H1 (cell line): ENCODE results near the gene MICALL1.

Experiments
- CTCF ChIP-seq, 3 experiments: IDR thresholded peaks; 1 replicate in 2 of 3; 2 replicates in 1 of 3; pipeline versions ENCODE4 v1.5.1 to v1.6.1; 2011; ENCODE audit warnings: low read length in 3 of 3, mild to moderate bottlenecking in 3 of 3, inconsistent platforms in 2 of 3, low read depth in 1 of 3, moderate library complexity in 1 of 3; ENCODE audit not compliant: insufficient read depth in 1 of 3; ENCODE audit errors: control extremely low read depth in 1 of 3
- EP300 ChIP-seq, 2 experiments: IDR thresholded peaks; 1 replicate in 1 of 2; 2 replicates in 1 of 2; pipeline ENCODE4 v1.6.1; 2011 to 2012; ENCODE audit warnings: low read depth in 2 of 2, low read length in 2 of 2, mild to moderate bottlenecking in 2 of 2, borderline replicate concordance in 1 of 2, inconsistent platforms in 1 of 2, moderate library complexity in 1 of 2
- HDAC2 ChIP-seq, 2 experiments: fragments of 300-600 bp in 1 of 2; sonication (generic) in 1 of 2; IDR thresholded peaks; 2 replicates each; pipeline ENCODE4 v1.6.1; 2011 to 2012; ENCODE audit warnings: low read depth in 2 of 2, low read length in 2 of 2, mild to moderate bottlenecking in 2 of 2, moderate library complexity in 2 of 2, borderline replicate concordance in 1 of 2, inconsistent platforms in 1 of 2
- POLR2A ChIP-seq, 2 experiments: IDR thresholded peaks; 1 replicate in 1 of 2; 2 replicates in 1 of 2; pipeline ENCODE4 v1.6.1; 2011; ENCODE audit warnings: low read depth in 2 of 2, low read length in 2 of 2, mild to moderate bottlenecking in 2 of 2; ENCODE audit errors: control extremely low read depth in 1 of 2
- POLR2AphosphoS5 ChIP-seq: IDR thresholded peaks from 2 replicates; pipeline ENCODE4 v1.6.1; 2011; ENCODE audit warnings: low read depth, low read length
- RAD21 ChIP-seq, 2 experiments: IDR thresholded peaks in 1 of 2; conservative IDR thresholded peaks in 1 of 2; 2 replicates each; pipeline ENCODE4 v1.6.1; 2011; ENCODE audit warnings: low read depth in 2 of 2, low read length in 2 of 2, improper control_type of control experiment in 1 of 2, inconsistent platforms in 1 of 2, mild to moderate bottlenecking in 1 of 2, moderate library complexity in 1 of 2
- RNF2 ChIP-seq: fragments of 200-900, 300-1000 bp; sonication (generic); IDR thresholded peaks from 2 replicates; pipeline ENCODE4 v1.7.1; 2016; ENCODE audit warnings: borderline replicate concordance, low read depth, mild to moderate bottlenecking, antibody characterized with exemption, low read length; ENCODE audit not compliant: poor library complexity, severe bottlenecking; ENCODE audit errors: missing control alignments

- TF ChIP-seq POLR2A (IDR thresholded peaks at IDR 0.05; ENCODE audit: control extremely low read depth in 1 of 2, low read depth in 2 of 2, low read length in 2 of 2): no peak
- no peak for TF ChIP-seq POLR2AphosphoS5
- no peak for TF ChIP-seq RAD21 (IDR thresholded peaks at IDR 0.05 in 1 of 2, conservative IDR thresholded peaks at IDR 0.05 in 1 of 2; ENCODE audit: low read depth in 2 of 2, low read length in 2 of 2)
- no peak for TF ChIP-seq HDAC2 (IDR thresholded peaks at IDR 0.05; ENCODE audit: borderline replicate concordance in 1 of 2, low read depth in 2 of 2, low read length in 2 of 2)
- TF ChIP-seq CTCF (IDR thresholded peaks at IDR 0.05; ENCODE audit: control extremely low read depth in 1 of 3, insufficient read depth in 1 of 3, low read depth in 1 of 3, low read length in 3 of 3): no peak
- TF ChIP-seq RNF2: no peak
- no peak for TF ChIP-seq EP300 (IDR thresholded peaks at IDR 0.05; ENCODE audit: borderline replicate concordance in 1 of 2, low read depth in 2 of 2, low read length in 2 of 2)
These were observed 1.2 kb downstream of the MICALL1 start for GRCh38 chr22:37907036-37907954.
